Measurements from ENCODE around the gene HPX. TPM values are rescaled to one million over a fixed set of nuclear protein-coding genes. Genes with fewer than 3 reads are reported as not detected.
A peak's percentile ranks its signal among the peaks of the same experiment; 100 is the strongest.

Gene HPX
- total and polyA plus RNA-seq, 4 donors, result 0.46 to 3.5 (median 1.8) TPM

- H3K9ac ChIP-seq (ENCODE audit: insufficient read depth in 1 of 2, low read length in 2 of 2), result no peak overlapping the region
- H3K9me3 ChIP-seq (ENCODE audit: control insufficient read depth in 4 of 4, insufficient read depth in 3 of 4, low read length in 3 of 4), result no peaks in the 10 kb centered on the region
- no peak overlapping the region for H3K27ac ChIP-seq (ENCODE audit: low read depth in 1 of 2, low read length in 1 of 2)
- H3K36me3 ChIP-seq (ENCODE audit: control insufficient read depth in 4 of 4, insufficient read depth in 4 of 4, low read length in 4 of 4), result peaks cover 0 to 9% (median 2%) of the 10 kb centered on the region in 4 donors
- no peak overlapping the region for H3K4me3 ChIP-seq
- DNase-seq (no peak), ATAC-seq (ENCODE audit: insufficient read depth, low FRiP score) (no peak)
- WGBS, 2 donors, result 37 to 64% methylated on average over 3 of the region's 3 CpGs
- H3K4me1 ChIP-seq (ENCODE audit: control insufficient read depth in 5 of 5, insufficient read depth in 5 of 5, low read length in 5 of 5), result peaks cover 0 to 15% (median 3%) of the 10 kb centered on the region in 5 donors
- H3K27me3 ChIP-seq (ENCODE audit: control insufficient read depth in 3 of 3, insufficient read depth in 3 of 3, low read length in 2 of 3), result no peaks in the 10 kb centered on the region
- no peak for TF ChIP-seq CTCF (IDR thresholded peaks at IDR 0.05; ENCODE audit: control extremely low read depth, extremely low read depth)
Observed at GRCh38 chr11:6414874-6415328, 25.9 kb downstream of the HPX start.

- 88 to 90% methylated on average over 12 of the region's 12 CpGs for WGBS, 2 donors
- Histone ChIP-seq H3K4me3 (no peak overlapping the region), H3K9ac (ENCODE audit: insufficient read depth in 1 of 2, low read length in 2 of 2) (peak overlapping the region in 1 of 2 donors; percentile 4), H3K27me3 (ENCODE audit: control insufficient read depth in 3 of 3, insufficient read depth in 3 of 3, low read length in 2 of 3) (no peaks in the 10 kb centered on the region), H3K9me3 (ENCODE audit: control insufficient read depth in 4 of 4, insufficient read depth in 3 of 4, low read length in 3 of 4) (no peaks in the 10 kb centered on the region), H3K36me3 (ENCODE audit: control insufficient read depth in 4 of 4, insufficient read depth in 4 of 4, low read length in 4 of 4) (peaks cover 0 to 9% (median 4%) of the 10 kb centered on the region in 4 donors), H3K4me1 (ENCODE audit: control insufficient read depth in 5 of 5, insufficient read depth in 5 of 5, low read length in 5 of 5) (peaks cover 0 to 10% (median 3%) of the 10 kb centered on the region in 5 donors), H3K27ac (ENCODE audit: low read depth in 1 of 2, low read length in 1 of 2) (no peak overlapping the region)
- DNase-seq (no peak), ATAC-seq (ENCODE audit: insufficient read depth, low FRiP score) (no peak)
- TF ChIP-seq CTCF (IDR thresholded peaks at IDR 0.05; ENCODE audit: control extremely low read depth, extremely low read depth), result no peak
Observed at GRCh38 chr11:6413791-6414201, 27.0 kb downstream of the HPX start.

GRCh38 chr11:6411594-6412031 is 29.2 kb downstream of the HPX start:
- no peak overlapping the region for H3K9ac ChIP-seq (ENCODE audit: insufficient read depth in 1 of 2, low read length in 2 of 2)
- WGBS, 2 donors, result 93 to 97% methylated on average over 10 of the region's 10 CpGs
- no peaks in the 10 kb centered on the region for H3K9me3 ChIP-seq (ENCODE audit: control insufficient read depth in 4 of 4, insufficient read depth in 3 of 4, low read length in 3 of 4)
- H3K27me3 ChIP-seq (ENCODE audit: control insufficient read depth in 3 of 3, insufficient read depth in 3 of 3, low read length in 2 of 3), result no peaks in the 10 kb centered on the region
- peaks cover 0 to 9% (median 4%) of the 10 kb centered on the region in 4 donors for H3K36me3 ChIP-seq (ENCODE audit: control insufficient read depth in 4 of 4, insufficient read depth in 4 of 4, low read length in 4 of 4)
- peaks cover 0 to 5% (median 0%) of the 10 kb centered on the region in 5 donors for H3K4me1 ChIP-seq (ENCODE audit: control insufficient read depth in 5 of 5, insufficient read depth in 5 of 5, low read length in 5 of 5)
- no peak for ATAC-seq (ENCODE audit: insufficient read depth, low FRiP score)
- DNase-seq, result no peak
- H3K27ac ChIP-seq (ENCODE audit: low read depth in 1 of 2, low read length in 1 of 2), result no peak overlapping the region
- TF ChIP-seq CTCF (IDR thresholded peaks at IDR 0.05; ENCODE audit: control extremely low read depth, extremely low read depth), result no peak
- H3K4me3 ChIP-seq, result no peak overlapping the region
